GM21381 (cell line): Measurements from ENCODE around the gene RIOX2.

Source experiments
- ATAC-seq: cut with Tn5 transposase; IDR thresholded peaks from one replicate; pipeline ENCODE4 v1.9.1; 2021; ENCODE audit warnings: mild to moderate bottlenecking, moderate library complexity; ENCODE audit not compliant: unreplicated experiment

The RIOX2 gene

DNA sequence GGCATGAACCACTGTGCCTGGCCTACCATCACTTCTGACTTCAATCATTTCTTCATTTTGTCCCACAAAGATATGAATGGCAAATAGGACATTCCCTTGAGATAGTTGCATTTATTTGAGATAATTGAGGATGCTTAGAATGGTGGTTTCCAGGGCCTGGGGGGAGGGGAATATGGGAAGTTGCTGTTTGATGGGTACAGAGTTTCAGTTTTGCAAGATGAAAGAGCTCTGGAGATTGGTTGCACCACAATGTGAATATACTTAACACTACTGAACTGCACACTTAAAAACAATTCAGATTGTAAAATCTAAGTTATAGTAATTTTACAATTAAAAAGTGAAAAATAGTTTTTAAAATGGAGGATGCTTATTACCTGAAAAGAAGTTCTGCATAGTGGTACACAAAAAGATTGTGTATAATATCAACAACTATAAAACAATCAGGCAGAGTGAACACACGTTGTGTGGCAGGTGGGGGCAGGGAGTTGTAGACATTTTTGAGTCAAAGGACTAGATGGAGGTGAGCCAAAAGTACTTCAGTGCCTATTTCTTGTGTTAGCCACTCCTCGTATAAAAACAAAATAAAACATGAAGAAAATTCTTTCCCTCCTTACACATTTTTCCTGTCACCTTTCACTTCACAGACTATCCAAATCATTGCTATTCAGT, 18.5 kb upstream of the RIOX2 start:
- no peak for ATAC-seq

DNA sequence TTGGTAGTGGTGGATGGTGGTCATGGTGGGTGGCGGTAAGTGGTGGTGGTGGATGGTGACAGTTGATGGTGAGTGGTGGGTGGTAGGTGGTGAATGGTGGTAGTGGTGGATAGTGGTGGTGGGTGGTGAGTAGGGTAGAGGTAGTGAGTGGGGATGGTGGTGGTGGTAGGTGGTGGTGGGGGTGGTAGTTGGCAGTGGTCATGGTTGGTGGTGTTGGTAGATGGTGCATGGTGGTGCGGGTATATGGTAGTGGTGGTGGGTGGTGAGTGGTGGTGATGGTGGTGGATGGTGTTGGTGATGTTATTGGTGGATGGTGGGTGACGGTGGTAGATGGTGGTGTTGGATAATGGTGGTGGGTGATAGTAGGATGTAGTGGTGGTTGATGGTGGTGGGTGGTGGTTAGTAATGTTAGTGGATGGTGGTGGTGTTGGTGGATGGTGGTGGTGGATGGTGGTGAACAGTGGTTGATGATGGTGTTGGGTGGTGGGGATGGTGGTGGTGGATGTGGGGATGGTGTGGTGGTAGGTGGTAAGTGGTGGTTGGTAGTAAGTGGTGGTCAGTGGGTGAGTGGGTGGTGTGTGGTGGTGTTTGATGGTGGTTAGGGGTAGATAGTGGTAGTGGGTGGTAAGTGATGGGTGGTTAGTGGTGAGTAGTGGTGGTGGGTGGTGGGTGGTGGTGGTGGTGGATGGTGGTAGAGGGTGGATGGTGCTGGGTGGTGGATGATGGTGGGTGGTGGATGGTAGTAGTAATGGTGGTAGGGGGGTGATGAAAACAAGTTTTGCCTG, 16.7 kb upstream of the RIOX2 start:
- ATAC-seq: no peak

DNA sequence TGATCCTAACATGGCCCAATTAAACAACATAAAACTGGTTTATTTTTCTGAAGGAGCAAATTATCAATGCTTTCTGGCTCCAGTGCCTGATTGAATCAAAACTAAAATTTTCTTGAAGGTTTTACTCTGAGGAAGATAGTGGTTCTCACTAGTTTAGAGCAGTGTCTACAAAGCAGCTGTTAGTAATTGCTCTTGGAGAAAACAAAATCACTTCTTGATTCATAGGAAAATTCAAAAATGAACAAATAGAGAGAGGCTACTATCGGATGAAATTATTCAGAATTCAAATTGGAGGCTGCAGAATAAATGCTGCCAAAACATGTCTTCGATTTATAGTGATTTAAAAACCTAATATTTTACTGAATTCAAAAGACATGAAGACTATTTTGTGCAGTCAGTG, 15.1 kb upstream of the RIOX2 start:
- no peak for ATAC-seq

DNA sequence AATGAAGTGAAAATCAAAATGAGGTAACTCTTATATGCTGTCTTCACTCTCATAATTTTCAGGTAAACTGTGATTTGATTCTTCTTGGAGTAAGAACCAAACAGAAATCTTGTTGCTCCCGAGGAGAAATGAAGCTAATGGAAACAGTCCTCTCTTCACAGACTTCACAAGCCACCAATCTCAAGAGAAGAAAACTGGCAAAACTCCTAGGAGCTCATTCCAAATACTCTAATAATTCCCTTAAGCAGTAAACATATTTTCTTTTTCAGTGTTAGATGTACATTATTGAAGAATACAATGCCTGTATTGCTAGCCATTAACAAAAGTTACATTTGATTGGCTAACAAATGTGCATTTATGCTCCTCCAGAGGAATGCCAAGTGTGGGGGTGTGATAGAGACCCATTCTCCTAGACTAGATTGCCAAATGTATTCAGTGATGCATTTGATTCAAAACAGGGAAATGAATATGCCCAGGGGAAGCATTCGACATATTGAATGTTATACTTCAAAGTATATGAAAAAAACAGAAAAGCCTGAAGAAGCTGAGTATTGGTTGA, 11.8 kb upstream of the RIOX2 start:
- no peak for ATAC-seq

DNA sequence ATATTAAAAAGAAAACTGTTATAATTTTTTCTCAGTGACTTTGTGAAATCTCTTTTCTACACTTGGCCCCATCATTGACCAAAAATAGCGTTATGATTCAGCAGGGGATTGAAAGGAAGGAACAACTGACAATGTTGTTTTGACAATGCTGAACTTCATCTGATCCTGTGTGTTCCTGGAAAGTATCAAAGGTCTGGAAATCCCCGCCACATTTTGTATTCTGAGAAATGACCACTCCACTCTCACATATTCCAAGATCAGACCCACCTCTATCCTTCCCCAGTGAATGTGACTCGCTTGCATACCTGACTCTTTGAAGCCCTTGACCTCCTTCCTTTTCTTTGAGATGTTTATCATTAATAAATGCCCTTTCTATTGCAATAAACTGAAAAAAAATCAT, 9.7 kb upstream of the RIOX2 start:
- no peak for ATAC-seq

DNA sequence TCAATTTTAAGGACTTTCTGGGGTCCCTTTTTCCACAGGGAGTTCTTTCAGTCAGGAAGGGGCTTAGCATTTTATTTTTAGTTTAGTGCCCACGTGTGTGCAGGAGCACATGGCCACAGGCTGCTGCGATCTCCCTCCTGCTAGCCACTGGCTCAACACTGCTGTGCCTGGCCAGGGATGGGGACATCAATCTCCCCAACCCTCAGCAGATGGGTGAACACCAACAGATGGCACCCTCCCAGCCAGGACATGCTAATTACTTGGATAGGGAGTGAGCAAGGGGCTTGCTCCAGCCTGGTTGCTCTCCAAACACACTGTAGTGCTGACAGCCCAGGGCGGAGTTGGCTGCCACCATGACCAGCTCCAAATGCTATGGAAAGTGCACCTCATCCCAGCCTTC, 7.4 kb upstream of the RIOX2 start:
- ATAC-seq: no peak

DNA sequence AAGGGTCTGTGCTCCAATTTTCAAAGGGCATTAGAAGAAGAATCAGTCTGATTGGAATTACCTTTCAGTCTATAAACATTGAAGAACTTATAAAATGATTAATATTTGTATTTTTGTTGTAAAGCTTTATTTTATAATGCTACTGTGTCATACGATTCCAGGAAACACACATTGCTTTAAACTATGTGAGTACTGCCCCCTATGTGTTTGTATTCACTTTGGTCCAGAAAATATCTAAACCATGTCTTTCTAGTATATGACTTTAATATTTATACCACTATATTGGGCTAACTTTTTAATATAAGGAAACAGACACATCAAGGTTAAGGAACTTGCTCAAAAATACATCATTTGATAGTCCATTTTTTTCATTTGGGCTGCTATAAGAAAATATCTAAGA, 3.2 kb upstream of the RIOX2 start:
- ATAC-seq: no peak

DNA sequence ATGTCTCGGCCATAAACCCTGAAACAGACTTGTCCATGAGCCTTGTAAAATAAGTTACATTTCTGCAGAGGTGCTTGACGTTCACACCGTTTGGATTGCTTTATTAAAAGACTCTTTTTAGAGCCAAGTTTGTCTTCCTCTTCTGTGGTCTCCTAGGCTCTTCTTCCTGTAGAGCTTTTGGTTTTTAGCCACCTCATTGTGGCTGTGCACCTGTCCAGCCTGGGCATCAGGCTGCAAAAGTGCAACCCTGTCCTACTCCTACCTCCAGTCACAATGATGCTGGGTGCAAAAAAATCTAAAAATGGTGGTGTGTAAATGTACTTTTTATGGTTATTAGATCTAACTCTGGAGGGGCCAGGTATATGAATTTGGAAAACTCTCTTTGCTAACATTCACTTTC, 2.8 kb upstream of the RIOX2 start:
- ATAC-seq: no peak

DNA sequence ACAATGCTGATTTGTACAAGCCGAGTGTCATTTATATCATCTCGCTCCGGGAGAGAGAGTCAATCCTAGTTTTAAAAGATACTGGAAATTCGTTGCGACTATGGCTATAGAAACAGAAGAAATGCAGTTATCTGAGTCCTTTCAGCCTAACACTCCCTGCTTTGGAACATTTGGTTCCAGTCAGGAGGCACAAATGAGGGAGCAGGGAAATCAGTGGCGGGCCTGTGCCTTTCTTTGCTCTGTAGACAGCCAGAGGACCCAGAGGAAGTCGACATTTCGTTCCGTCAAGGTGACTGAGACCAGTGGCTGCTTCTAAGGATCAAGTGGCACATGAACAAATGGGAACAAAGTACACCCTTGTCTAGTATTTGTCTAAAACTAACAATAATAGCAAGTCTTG, 745 bp upstream of the RIOX2 start:
- ATAC-seq: no peak

DNA sequence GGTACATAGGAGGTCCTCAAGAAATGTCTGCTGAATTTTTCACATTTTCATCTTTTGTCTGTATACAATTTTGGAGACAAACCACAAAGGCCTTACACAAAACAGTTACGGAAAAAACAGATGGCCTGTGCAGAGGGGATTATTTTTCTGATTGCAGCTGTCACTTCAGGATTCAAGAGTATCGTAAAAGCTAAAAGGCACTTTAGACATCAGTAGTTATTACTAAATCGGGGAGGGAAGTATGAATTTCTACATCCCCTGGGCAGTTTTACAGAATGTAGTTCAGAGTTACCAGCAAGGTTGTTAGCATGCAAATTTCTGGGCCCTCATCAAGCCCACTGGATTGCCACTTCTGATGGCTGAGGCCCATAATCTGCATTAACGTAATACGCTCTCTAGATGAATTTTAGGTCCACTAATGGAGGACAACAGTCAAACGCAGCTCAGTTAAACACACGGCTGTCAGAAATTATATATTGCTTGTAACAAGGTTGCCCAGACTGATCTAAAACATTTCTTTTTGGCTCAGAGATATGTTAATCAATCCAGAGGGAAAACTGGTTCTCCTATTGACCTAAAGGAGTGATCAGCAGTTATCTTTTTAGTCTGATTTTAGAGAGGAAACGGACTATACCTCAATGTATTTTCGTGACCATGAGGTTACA, 1.1 kb downstream of the RIOX2 start:
- ATAC-seq: no peak

DNA sequence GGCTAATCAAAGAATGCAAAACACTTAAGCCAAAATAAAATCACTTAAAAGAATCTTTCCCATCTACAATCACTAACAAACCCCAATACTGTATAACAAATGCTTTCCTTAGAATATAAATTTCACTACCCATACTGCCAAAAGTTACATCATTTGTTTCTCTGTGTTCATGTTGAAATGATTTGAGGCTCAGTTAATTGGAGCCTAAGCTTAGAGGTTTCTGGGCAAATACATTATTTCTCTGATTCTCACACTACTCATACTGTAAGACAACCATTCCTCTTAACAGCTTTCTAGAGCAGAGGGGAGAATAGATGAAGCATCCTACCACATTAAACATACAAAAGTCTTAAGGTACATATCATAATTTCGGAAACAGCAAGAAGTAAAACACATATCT, 2.1 kb downstream of the RIOX2 start:
- no peak for ATAC-seq

DNA sequence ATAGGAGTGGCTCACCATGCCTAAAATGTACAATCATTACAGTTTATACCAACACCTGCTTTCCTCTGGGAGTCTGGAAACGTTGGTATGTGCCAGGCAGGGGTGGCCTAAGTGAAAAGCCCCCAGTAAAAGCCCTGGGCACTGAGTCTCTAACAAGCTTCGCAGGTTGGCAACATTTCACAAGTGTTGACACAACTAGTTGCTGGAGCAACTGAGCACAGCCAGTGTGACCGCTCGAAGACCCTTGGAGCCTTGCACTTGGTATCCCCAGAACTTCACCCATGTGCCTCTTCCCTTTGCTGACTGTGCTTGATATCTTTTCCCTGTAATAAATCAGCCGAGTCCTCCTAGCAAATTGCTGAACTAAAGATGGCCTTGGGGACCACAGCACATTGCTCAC, 2.7 kb downstream of the RIOX2 start:
- no peak for ATAC-seq

DNA sequence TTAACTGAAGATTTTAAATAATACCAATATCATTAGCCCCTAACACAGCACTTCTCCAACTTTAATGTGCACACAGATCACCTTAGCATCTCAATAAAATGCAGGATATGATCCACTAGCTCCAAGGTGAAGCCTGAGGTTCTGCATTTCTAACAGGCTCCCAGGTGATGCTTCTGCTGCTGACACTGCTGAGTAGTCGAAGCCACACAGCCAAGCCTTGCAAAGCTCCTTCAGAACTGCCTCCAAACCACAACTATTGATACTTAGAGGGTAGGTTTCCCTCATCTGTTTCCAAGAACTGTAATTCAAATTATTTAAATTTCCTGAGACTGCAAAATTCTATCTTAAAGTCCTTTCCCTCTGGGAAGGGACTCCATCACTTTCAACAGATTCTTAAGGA, 3.9 kb downstream of the RIOX2 start:
- no peak for ATAC-seq

DNA sequence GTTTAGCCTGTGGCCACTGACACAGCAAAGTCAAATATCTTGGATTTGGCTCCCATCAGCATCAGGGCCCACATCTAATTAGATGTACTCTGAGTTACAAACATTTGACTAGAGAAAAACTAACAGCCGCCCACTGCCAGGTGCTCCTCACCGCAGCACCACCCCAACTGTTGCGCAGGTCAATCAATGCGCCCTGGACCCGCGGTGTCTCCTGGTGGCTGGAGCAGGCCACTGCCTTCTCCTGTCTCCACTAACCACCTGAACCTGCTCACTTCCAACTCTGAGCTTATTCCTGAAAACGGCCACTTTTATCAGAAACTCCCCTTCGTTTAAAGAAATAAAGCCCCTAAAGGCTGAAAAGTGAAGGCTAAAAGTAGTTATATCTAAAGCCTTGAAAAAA, 4.3 kb downstream of the RIOX2 start:
- ATAC-seq: no peak

DNA sequence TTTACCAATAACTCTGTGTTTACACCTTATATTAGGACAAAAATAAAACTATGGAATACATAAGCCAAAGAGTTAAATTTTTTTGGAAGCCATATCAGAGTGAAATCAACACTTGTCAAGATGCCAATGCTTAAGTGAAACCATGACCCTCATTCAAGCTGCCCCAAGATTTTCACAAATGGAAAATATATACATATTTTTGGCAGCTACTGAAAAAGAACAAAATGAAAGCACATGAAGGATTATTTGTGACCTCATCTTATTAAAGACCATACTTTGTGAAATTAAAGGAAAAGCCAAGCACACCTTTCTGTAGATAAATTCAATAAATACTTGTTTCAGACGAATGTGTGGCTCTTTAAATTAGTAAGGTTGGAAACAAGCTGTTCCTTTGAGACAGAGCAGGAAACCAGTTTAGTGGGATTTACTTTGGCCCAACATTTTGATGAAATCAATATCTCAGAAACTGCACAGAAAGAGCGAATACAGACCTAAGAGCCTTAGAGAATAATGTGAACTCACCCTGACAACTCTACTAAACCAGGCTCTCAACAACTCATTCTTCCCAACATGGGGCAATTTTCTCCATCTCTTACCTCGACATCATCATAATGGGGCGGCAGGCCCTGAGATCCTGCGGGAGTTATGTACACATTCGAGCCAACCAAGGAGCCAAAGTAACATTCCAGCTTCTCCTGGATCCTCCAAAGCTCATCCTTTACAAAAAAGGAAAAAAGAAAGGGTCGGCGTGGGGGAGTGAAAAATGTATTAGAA, 11.1 kb downstream of the RIOX2 start:
- ATAC-seq: no peak

DNA sequence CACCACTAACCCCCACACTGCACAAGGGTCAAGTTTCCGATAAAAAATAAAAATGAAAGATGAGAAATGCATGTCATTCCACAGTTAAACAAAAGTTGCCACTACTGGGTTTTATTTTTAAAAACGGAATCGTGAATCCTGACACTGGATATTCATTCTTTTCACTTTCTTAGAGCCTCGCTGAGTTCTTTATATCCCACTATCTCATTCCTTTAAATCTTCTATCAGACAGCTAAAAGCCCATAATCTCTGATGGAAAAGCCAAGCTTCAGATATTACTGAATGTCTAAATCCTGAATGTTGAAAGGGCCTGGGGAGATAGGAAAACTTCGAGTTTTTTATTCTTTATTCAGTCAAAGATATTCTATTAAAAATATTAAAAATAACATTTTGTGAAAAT, 11.7 kb downstream of the RIOX2 start:
- no peak for ATAC-seq

DNA sequence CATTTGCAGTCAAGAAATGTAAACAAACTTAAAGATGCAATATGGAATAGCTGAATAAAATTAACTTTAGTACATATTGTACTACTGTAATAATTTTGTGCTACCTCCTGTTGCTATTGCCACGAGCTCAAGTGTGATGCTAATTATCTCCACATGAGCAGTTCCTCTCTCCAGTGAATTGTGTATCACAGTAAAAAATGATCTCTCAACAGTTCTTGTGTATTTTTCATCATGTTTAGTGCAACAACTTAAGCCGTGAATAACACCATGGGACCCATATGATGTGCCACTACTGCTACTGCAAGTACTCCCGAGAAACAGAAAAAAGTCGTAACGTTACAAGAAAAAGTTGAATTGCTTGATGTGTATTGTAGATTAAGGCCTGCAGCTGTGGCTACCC, 12.4 kb downstream of the RIOX2 start:
- ATAC-seq: no peak

DNA sequence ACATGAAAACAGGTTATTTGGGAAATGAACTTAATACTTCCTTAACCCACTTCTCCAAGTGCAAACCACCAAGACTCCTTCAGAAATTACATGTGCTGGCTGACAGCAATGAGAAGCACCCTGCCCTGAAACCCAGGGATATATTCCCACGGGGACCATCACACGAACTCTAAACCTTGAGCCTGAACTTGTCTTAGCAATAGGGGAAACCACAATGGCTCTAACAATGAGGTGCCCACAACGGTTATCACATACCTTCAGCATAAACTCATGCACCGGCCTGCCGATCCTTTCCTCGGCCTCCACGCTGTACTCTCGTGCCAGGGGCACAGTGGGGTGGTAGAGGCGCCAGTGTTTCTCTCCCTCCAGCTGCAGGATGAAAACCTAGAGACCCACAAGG, 13.4 kb downstream of the RIOX2 start:
- no peak for ATAC-seq

DNA sequence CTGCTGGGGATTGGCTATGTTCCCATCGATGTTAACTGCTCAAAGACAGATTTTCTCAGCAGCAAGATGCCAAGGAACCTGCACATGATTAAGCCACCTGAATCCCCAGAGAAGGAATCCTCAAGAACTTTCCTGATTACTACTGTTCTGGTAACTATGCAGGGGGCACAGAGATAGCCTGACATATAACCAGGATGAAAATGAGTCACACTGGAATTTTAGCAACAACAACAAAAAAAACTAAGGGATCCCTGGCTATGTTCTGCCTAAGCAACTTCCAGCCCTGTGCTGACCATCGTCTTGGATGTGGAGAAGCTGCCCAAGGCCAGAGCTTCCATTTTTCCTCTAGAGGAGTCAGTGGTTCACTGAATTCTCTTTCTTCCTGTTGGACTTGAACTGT, 13.8 kb downstream of the RIOX2 start:
- ATAC-seq: no peak

DNA sequence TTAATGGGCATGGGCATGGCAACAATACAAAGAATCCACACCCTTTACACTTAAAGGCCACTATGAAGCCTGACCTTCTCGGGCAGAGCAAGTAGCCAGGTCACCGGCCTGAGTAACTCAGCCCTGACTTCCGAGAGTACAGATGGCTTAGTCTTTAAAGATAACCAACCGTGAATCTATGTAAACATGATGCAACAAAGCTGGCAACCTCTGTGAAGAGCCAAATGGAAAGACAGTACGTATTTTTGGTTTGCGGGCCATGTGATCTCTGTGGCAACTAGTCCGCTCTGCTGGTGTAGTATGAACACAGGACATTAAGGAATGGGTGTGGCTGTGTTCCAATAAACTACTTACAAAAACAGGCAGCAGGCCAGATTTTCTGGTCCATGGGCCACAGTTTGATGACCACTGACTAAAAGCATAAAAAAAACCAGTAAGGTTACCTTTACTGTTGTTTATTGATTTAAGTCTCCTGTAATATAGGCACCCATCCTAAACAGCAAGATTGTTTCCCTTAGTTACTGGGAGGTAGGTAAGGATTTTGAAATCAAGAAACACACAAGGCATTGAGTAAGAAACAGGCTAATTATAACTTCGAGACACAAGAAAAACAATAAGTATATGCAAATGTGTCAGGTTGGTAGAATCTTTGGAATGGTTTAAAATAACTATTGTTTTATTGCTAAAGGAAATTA, 14.5 kb downstream of the RIOX2 start:
- no peak for ATAC-seq

DNA sequence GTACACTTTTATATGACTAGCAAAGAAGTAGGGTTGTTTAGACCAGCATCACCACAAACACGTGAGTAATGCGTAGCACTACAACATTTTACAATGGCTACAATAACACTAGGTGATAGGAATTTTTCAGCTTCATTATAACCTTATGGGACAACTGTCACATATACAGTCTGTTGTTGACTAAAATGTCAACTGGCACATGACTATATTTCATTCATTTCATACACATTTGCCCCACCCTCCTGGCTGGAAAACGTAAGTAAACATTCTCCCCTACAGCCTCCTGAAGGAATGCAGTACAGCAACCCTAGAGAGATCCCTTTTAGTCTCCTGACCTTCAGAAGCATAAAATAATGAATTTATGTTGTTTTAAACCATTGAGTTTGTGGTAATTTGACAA, 16.2 kb downstream of the RIOX2 start:
- ATAC-seq: no peak
